Ishikawa (cell line): ENCODE results near the gene ZNF662.

ENCODE experiments used
- CEBPB ChIP-seq: IDR thresholded peaks from 2 replicates; pipeline ENCODE4 v1.6.1; 2012
- CREB1 ChIP-seq: IDR thresholded peaks from 2 replicates; pipeline ENCODE4 v1.6.1; 2012; ENCODE audit warnings: low read depth
- EGR1 ChIP-seq: IDR thresholded peaks from 2 replicates; pipeline ENCODE4 v1.6.1; 2012
- EP300 ChIP-seq: IDR thresholded peaks from 2 replicates; pipeline ENCODE4 v1.6.1; 2012; ENCODE audit warnings: borderline replicate concordance
- FOXM1 ChIP-seq: IDR thresholded peaks from 2 replicates; pipeline ENCODE4 v1.6.1; 2012; ENCODE audit warnings: low read depth, borderline replicate concordance
- MAX ChIP-seq: IDR thresholded peaks from 2 replicates; pipeline ENCODE4 v1.6.1; 2012
- NFIC ChIP-seq: IDR thresholded peaks from 2 replicates; pipeline ENCODE4 v1.6.1; 2012
- RAD21 ChIP-seq: IDR thresholded peaks from 2 replicates; pipeline ENCODE4 v1.6.1; 2012; ENCODE audit warnings: low read depth
- REST ChIP-seq: IDR thresholded peaks from 2 replicates; pipeline ENCODE4 v1.6.1; 2012; ENCODE audit warnings: low read depth, mild to moderate bottlenecking
- TAF1 ChIP-seq: IDR thresholded peaks from 2 replicates; pipeline ENCODE4 v1.6.1; 2012; ENCODE audit warnings: low read depth, mild to moderate bottlenecking
- TCF12 ChIP-seq: IDR thresholded peaks from 2 replicates; pipeline ENCODE4 v1.6.1; 2012; ENCODE audit warnings: low read depth
- TEAD4 ChIP-seq: IDR thresholded peaks from 2 replicates; pipeline ENCODE4 v1.6.1; 2012
- YY1 ChIP-seq: IDR thresholded peaks from 2 replicates; pipeline ENCODE4 v1.6.1; 2012; ENCODE audit warnings: low read depth
- ZBTB7A ChIP-seq: IDR thresholded peaks from 2 replicates; pipeline ENCODE4 v1.6.1; 2012; ENCODE audit warnings: low read depth
- TF ChIP-seq, protein P1 (sequence below): IDR thresholded peaks from 2 replicates; pipeline ENCODE4 v1.6.1; 2012

Gene ZNF662

GRCh38 chr3:42895580-42895868 is 10.4 kb upstream of the ZNF662 start:
- no peak for TF ChIP-seq EP300
- no peak for TF ChIP-seq TCF12
- no peak for TF ChIP-seq CREB1
- no peak for TF ChIP-seq ZBTB7A
- no peak for TF ChIP-seq TEAD4
- TF ChIP-seq EGR1, result no peak
- TF ChIP-seq REST, result no peak
- TF ChIP-seq MAX, result no peak
- no peak for TF ChIP-seq YY1
- no peak for TF ChIP-seq CEBPB
- TF ChIP-seq FOXM1, result no peak
- TF ChIP-seq, protein P1, sequence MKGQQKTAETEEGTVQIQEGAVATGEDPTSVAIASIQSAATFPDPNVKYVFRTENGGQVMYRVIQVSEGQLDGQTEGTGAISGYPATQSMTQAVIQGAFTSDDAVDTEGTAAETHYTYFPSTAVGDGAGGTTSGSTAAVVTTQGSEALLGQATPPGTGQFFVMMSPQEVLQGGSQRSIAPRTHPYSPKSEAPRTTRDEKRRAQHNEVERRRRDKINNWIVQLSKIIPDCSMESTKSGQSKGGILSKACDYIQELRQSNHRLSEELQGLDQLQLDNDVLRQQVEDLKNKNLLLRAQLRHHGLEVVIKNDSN, result no peak
- no peak for TF ChIP-seq RAD21
- no peak for TF ChIP-seq TAF1

GRCh38 chr3:42898896-42899675 is 6.9 kb upstream of the ZNF662 start:
- TF ChIP-seq EP300, result no peak
- no peak for TF ChIP-seq REST
- no peak for TF ChIP-seq EGR1

- no peak for TF ChIP-seq RAD21
- TF ChIP-seq YY1, result no peak
- no peak for TF ChIP-seq FOXM1
- TF ChIP-seq TCF12, result no peak
- TF ChIP-seq EP300, result no peak
- no peak for TF ChIP-seq NFIC
- no peak for TF ChIP-seq REST
- no peak for TF ChIP-seq CEBPB
- TF ChIP-seq TEAD4, result no peak
Observed at GRCh38 chr3:42900226-42901072, 5.5 kb upstream of the ZNF662 start.

GRCh38 chr3:42901073-42901415 is 4.9 kb upstream of the ZNF662 start:
- TF ChIP-seq FOXM1 (no peak), CREB1 (no peak), NFIC (no peak), MAX (no peak), EGR1 (no peak), TAF1 (no peak), YY1 (no peak), ZBTB7A (no peak), CEBPB (no peak), EP300 (no peak), REST (no peak), RAD21 (no peak), TEAD4 (no peak)
